Gastrocnemius medialis (tissue), 4 donors: ENCODE results near the gene RALBP1.
"Not testable (repeated sequence)": the region's sequence is repeated elsewhere in the genome, so short reads cannot be mapped to it uniquely, and the experiment has no call there.

ENCODE experiments used
- POLR2A ChIP-seq, 2 donors: fragments of 450-650 bp; IDR thresholded peaks; one replicate each; pipeline ENCODE4 v1.6.1; 2017; ENCODE audit warnings: antibody characterized with exemption in 2 of 2, mild to moderate bottlenecking in 2 of 2, moderate library complexity in 2 of 2
- TF ChIP-seq, protein P1 (sequence below), 5 experiments: fragments of 450-650 bp in 3 of 5; fragments of 200-600 bp in 2 of 5; sonication (generic) in 2 of 5; IDR thresholded peaks in 4 of 5; conservative IDR thresholded peaks in 1 of 5; 1 replicate in 4 of 5; 2 replicates in 1 of 5; pipeline ENCODE4 v1.5.1; 2016 to 2019; ENCODE audit warnings: antibody characterized with exemption in 5 of 5, mild to moderate bottlenecking in 3 of 5, moderate library complexity in 3 of 5

DNA sequence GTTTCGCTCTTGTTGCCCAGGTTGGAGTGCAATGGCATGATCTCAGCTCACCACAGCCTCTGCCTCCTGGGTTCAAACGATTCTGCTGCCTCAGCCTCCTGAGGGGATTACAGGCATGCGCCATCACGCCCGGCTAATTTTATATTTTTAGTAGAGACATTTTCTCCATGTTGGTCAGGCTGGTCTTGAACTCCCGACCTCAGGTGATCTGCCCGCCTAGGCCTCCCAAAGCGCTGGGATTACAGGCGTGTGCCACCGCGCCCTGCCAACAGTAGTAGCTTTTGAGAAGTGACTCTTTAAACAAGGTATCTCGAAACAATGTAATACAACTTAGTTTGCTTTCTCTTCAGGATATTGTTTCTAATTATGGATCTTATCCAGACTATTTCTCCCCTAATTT, 1.6 kb downstream of the RALBP1 start:
- TF ChIP-seq, protein P1, sequence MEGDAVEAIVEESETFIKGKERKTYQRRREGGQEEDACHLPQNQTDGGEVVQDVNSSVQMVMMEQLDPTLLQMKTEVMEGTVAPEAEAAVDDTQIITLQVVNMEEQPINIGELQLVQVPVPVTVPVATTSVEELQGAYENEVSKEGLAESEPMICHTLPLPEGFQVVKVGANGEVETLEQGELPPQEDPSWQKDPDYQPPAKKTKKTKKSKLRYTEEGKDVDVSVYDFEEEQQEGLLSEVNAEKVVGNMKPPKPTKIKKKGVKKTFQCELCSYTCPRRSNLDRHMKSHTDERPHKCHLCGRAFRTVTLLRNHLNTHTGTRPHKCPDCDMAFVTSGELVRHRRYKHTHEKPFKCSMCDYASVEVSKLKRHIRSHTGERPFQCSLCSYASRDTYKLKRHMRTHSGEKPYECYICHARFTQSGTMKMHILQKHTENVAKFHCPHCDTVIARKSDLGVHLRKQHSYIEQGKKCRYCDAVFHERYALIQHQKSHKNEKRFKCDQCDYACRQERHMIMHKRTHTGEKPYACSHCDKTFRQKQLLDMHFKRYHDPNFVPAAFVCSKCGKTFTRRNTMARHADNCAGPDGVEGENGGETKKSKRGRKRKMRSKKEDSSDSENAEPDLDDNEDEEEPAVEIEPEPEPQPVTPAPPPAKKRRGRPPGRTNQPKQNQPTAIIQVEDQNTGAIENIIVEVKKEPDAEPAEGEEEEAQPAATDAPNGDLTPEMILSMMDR (IDR thresholded peaks at IDR 0.05 in 4 of 5, conservative IDR thresholded peaks at IDR 0.05 in 1 of 5): not testable (repeated sequence)
- not testable (repeated sequence) for TF ChIP-seq POLR2A (IDR thresholded peaks at IDR 0.05)
